Glomerular visceral epithelial cell (primary cell): ENCODE results near the gene AURKAIP1.
"Not testable (repeated sequence)": the region's sequence is repeated elsewhere in the genome, so short reads cannot be mapped to it uniquely, and the experiment has no call there.

Experiments used
- DNase-seq: peaks from one replicate; pipeline ENCODE4 v3.0.0-alpha.2; 2016; ENCODE audit errors: extremely low spot score

Gene AURKAIP1

DNA sequence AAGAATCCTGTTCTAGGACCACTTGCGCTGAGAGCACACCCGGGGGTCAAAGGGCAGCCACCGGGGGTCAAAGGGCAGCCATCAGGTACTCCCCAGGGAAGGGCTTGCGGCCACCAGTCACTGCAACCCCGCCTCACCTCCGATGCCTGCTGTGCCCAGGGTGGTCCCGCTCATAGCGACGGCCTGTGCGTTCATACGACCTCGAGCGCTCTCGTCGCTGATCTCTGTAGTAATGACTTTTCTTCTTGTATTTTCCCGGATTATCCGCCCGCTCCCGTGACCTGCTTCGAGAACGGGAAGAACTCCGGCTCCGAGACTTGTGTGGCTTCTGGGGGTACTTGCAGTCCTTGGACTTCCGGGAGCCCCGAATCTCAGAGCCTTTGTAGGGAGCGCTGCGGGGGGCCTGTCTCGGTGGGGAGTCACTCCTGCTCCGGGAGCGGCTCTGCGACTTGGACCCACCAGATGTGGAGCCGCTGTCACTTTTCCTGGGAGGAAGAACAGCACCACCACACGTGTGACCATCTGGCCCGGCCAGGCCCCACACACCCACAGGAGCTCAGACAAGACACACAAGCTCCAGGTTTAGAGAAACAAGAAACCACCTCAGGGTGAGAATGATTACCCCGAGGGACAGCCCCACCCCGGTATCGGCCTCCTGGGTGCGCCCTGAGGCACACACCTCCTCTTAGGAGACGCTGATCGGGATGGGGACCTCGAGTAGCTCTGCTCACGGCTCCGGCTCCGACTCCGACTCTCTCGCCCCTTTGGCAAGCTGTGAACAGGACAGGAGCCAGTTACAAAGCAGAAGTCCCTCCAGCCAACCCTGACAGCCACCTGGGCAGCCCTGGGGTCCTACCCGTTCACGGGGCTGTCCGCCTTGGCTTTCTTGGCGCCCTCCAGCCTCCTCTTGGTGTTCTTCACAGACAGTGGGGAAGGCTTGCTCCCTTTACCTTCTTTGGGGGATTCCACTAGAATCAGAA lies 12.4 kb upstream of the AURKAIP1 start:
- no peak for DNase-seq

GRCh38 chr1:1385931-1386330 lies 10.9 kb upstream of the AURKAIP1 start:
- no peak for DNase-seq

- DNase-seq: not testable (repeated sequence)
Observed at GRCh38 chr1:1385339-1385738, 10.3 kb upstream of the AURKAIP1 start.

DNA sequence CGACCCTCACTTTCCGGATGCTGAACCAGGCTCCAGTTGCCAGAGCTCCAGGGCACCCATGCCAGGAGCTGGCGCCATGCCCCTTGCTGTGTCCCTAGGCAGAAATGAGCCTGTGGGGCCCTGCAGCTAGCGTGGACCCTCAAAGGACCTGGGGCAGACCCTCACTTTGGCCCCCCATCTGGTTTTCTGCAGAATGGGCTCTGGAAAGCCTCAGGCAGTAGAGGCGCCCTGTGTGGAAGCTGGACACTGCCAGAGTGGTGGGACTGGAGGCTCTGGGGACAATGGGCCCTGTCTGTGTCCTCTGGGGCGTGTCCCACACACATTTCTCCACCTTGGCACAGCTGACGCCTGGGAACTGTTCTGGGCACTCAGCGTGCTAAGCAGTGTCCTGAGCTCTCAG lies 6.3 kb upstream of the AURKAIP1 start:
- DNase-seq: no peak

GRCh38 chr1:1380860-1381259 lies 5.9 kb upstream of the AURKAIP1 start:
- no peak for DNase-seq

DNA sequence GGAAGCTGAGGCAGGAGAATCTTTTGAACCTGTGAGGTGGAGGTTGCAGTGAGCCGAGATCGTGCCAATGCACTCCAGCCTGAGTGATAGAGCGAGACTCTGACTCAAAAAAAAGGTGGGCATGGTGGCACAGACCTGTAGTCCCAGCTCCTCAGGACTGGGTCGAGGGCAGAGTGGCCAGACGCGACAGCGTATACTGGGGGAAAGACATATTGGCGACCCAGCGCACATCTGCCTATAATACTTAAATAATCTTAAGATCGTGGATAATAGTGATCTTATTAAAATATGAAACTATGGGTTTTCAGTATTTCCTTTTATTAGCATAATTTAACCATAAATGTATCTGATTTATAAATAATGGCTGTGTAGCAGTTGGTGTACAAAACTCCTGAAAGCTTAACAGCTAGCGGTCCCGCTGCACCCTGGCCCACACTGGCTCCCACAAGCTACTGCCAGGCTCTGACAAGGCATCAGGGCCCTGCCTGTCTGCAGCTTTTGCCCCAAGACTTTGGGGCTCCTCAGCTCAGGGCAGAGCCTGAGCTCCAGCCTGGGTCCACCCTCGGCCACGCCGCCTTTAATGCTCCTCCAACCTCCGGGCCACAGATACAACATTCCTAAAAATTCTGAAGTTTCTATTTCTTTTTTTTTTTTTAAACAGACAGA lies 2.7 kb upstream of the AURKAIP1 start:
- DNase-seq: no peak

- no peak for DNase-seq
Observed at GRCh38 chr1:1376551-1377226, 1.7 kb upstream of the AURKAIP1 start.

GRCh38 chr1:1374589-1374928 lies 448 bp downstream of the AURKAIP1 start:
- DNase-seq: no peak

DNA sequence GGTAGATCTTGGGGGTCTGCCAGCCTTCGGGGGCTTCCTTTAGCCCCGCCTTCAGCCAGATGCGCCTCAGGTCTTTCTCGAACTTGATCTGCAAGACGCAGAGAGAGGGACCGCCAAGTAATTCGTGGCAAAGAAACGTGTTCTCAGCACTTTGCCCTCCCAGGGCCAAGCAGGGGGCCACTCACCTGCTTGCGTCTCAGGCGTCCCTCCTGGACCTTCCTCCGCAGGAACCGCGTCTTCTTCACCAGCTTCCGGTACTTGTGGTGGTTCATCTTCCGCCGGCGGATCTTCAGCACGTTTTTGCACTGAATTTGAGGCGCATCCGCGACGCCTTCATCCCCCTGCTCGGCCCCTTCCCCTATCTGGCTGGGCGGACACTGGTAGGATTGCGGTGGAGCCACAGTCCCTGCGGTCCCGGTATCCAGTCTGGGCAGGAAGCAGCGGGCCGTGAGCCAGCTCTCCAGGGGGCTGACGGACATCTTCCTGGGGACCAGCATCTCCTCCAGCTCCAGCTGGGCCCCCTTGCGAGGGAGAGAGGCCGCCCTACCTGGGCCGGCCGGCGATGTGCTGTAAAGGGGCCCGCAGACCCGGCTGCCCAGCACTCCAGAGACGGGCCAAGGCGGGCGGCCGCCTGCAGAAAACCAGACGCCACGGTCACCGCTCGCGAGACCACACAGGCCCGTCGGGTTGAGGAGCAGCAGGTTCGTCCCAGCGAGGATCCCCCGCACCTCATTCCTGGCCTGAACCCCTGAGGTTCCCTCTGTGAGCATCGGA lies 1.0 kb downstream of the AURKAIP1 start:
- DNase-seq: no peak

DNA sequence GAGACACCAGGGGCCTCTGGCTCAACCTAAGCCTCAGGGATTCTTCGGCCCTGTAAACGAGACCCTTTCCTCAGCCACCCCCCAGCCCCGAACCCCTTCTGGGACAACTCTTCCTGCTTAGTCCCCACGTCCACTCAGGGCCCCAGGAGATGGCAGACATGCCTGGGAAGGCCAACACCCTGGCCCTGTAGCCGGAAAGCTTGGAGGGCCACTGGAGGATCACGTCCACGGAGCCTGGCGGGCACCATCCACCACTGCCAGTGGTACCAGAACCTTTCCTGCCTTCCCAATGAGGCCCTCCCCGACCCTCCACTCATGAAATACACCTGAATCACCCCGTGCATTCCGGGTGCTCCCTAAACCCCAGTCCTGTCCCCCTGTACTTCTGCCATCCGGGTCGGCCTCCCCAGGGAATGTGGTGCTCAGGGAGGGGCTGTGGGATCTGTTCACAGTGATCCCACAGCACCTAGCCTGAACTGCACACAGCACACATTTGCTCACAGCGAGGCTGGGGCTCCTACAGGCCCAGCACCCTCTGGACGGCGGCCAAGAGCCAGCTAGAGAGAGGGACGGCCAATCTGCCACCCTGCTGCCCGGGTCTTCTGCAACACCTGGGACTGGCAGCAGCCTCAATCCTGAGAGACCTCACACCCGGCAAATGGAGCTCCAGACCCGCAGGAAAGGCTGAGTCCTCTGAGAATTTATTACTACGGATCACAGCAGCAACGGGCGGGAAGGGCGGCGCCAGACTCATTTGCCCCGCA lies 1.8 kb downstream of the AURKAIP1 start:
- no peak for DNase-seq

DNA sequence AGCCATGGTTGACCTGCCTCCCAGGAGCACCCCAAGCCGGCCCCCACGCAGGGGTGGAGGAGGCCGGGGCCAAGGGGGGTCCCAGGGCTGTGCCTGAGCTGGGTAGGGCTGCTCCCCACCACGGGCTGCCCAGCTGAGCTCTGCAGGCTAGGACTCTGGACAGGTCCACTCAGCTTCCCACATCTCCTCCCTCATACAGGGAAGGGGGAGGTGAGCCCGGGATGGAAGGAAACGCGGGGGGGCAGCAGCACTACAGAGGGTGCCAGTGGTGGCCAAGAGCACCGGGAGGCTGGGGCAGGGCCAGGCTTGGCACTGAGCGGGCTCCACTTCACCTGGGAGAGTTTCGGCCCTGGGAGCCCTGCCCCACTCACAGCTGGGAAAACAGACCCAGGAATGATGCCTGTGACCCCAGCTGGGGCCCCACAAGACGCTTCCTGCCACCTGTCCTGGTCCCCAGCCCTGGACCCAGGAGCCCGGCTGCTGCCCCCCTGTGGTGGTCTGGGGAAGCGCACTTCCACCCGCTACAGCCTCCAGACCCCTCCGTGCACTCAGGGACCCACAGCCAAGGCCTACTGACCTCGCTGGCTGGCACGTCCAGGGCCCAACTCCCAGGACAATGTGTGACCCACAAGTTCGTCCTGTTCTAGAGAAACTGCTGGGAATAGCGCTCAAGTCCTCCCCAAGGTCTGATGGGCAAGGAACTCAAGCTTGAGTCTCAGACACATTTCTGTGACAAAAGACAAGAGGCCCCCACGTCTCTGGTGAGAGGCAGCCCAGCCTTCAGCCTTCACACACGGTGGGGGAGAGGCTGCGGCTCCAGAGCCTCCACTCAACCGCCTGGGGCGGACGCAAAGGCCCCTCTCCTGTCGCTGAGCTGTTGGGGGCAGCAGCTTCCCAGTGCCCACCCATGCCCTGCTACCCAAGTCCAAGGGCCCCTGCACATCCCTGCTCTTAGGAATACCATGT lies 3.0 kb downstream of the AURKAIP1 start:
- peak; percentile 76 for DNase-seq

GRCh38 chr1:1371364-1371745 lies 3.7 kb downstream of the AURKAIP1 start:
- no peak for DNase-seq

DNA sequence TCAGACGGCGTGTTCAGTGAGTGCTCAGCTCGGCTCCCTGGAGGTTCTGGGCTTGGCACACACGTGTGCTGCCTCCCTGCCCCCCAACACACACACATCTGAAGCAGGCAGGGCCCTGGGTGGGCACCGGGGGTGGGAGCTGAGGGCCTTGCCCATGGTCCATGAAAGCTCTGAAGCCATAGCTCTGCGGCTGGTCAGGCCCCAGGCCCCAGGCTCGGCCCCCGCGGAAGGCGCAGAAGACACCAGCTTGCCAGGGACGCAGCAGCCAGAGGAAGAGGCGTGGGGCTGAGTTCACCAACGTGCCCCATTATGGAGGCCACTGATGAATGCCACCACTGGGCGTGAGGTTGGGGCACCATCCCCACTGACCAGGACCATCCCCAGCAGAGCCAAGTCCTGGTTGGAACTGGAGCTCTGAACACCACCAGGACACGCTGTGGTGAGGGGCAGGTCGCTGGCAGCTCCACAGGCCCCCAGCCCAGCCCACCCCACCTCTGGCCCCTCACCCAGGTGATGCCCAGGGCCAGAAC lies 4.2 kb downstream of the AURKAIP1 start:
- no peak for DNase-seq

GRCh38 chr1:1370094-1370493 lies 4.9 kb downstream of the AURKAIP1 start:
- not testable (repeated sequence) for DNase-seq

GRCh38 chr1:1367315-1367714 lies 7.7 kb downstream of the AURKAIP1 start:
- DNase-seq: no peak

DNA sequence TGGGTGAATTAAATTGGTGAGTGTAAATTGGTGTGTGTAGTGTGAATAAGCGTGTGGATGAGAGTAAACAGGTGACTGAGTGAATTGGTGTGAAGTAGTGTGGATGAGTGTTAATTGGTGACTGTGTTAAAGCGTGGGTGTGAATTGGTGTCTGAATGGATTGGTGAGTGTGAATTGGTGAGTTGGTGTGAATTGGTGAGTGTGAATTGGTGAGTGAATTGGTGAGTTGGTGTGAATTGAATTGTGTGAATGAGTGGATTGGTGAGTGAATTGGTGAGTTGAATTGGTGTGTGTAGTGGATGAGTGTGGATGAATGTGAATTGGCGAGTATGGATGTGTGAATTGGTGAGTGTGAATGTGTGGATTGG lies 8.3 kb downstream of the AURKAIP1 start:
- DNase-seq: no peak

DNA sequence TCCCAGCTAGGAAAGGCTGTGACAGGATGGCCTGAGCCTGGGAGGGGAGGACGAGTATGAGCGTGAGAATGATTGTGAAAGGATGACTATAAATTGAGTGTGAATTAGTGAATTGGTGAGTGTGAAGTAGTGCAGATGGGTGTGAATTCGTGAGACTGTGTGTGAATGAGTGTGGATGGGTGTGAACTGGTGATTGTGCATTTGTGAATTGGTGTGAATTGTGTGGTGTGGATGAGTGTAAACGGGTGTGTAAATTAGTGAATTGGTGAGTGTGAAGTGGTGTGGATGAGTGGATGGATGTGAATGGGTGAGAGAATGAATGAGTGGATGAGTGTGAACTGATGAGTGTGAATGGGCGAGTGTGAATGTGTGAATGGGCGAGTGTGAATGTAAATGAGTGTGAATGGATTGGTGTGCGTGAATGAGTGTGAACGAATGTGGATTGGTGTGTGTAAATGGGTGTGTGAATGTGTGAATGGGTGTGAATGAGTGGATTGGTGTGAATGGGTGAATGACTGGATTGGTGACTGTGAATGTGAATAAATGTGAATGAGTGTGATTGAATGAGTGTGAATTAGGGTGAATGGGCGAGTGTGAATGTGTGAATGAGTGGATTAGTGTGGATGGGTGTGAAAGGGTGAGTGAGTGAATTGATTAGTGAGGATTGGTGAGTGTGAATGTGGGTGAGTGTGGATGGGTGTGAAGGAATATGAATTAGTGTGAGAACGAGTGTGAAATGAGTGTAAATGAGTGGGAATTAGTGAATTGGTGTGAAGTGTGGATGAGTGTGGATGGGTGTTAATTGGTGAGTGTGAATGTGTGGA lies 8.9 kb downstream of the AURKAIP1 start:
- DNase-seq: no peak

DNA sequence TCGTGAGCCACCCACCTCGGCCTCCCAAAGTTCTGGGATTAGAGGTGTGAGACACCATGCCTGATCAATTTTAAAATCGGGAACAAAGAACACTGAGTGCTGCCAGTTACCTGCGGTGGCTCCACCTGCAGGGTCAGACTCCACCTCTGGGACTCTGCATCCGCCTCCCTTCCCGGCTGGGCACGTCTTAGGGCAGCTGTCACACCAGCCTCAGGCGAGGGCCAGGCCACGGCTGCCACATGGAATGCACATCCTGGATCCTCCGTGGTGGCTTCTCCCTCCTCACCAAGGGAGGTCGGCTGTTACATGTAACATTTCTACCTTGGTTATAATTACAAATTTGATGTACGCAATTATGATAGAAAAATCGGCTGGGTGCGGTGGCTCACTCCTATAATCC lies 10.7 kb downstream of the AURKAIP1 start:
- no peak for DNase-seq

GRCh38 chr1:1361982-1362423 lies 13.0 kb downstream of the AURKAIP1 start:
- DNase-seq: peak; percentile 65
